ENCODE results near the gene PABPN1L. TPM values are rescaled to one million over a fixed set of nuclear protein-coding genes. Genes with fewer than 3 reads are reported as not detected.

Gene PABPN1L
- total RNA-seq, 2 experiments from 2014 or later = not detected

- H3K36me3 ChIP-seq (ENCODE audit: insufficient read depth, low read length) = no peaks in the 10 kb centered on the region
- intact Hi-C loops (cut with DNase I, micrococcal nuclease) = no loop called here
- H3K27ac ChIP-seq (ENCODE audit: low read depth in 1 of 2, low read length in 2 of 2) = no peak overlapping the region
- peaks cover 13 to 15% of the 10 kb centered on the region in 2 experiments for H3K27me3 ChIP-seq (ENCODE audit: control insufficient read depth in 1 of 2, insufficient read depth in 2 of 2, low read length in 2 of 2)
- Mint-ChIP-seq H3K4me3 (no peak overlapping the region), H3K9me3 (no peaks in the 10 kb centered on the region), H3K27me3 (peaks cover 11% of the 10 kb centered on the region), H3K4me1 (ENCODE audit: low read depth) (no peaks in the 10 kb centered on the region), H3K36me3 (ENCODE audit: low read depth) (no peaks in the 10 kb centered on the region), H3K27ac (no peak overlapping the region)
- ATAC-seq (ENCODE audit: poor library complexity) (no peak), DNase-seq (no peak)
- ChIA-PET CTCF (no interaction called here), POLR2A (no interaction called here)
- no peak for TF ChIP-seq CTCF (IDR thresholded peaks at IDR 0.05)
- no peak overlapping the region for H3K4me3 ChIP-seq (ENCODE audit: low read length)
- peaks cover 6% of the 10 kb centered on the region for H3K4me1 ChIP-seq (ENCODE audit: insufficient read depth, low read length)
- peaks cover 0 to 11% of the 10 kb centered on the region in 2 experiments for H3K9me3 ChIP-seq (ENCODE audit: control insufficient read depth in 1 of 2, insufficient read depth in 1 of 2, low read length in 2 of 2)
Measured at GRCh38 chr16:88871349-88871702, 4.9 kb upstream of the PABPN1L start.

GRCh38 chr16:88870608-88871348 is 4.3 kb upstream of the PABPN1L start:
- Mint-ChIP-seq H3K4me3 (peak overlapping the region; percentile 20), H3K27ac (no peak overlapping the region), H3K9me3 (no peaks in the 10 kb centered on the region), H3K4me1 (ENCODE audit: low read depth) (no peaks in the 10 kb centered on the region), H3K27me3 (peaks cover 11% of the 10 kb centered on the region), H3K36me3 (ENCODE audit: low read depth) (no peaks in the 10 kb centered on the region)
- ChIA-PET CTCF (no interaction called here), POLR2A (no interaction called here)
- H3K27ac ChIP-seq (ENCODE audit: low read depth in 1 of 2, low read length in 2 of 2) = no peak overlapping the region
- H3K36me3 ChIP-seq (ENCODE audit: insufficient read depth, low read length) = no peaks in the 10 kb centered on the region
- peaks cover 0 to 11% of the 10 kb centered on the region in 2 experiments for H3K9me3 ChIP-seq (ENCODE audit: control insufficient read depth in 1 of 2, insufficient read depth in 1 of 2, low read length in 2 of 2)
- ATAC-seq (ENCODE audit: poor library complexity) (peak; percentile 41), DNase-seq (no peak)
- no peak for TF ChIP-seq CTCF (IDR thresholded peaks at IDR 0.05)
- intact Hi-C loops (cut with DNase I, micrococcal nuclease) = no loop called here
- H3K4me3 ChIP-seq (ENCODE audit: low read length) = no peak overlapping the region
- peaks cover 6% of the 10 kb centered on the region for H3K4me1 ChIP-seq (ENCODE audit: insufficient read depth, low read length)
- H3K27me3 ChIP-seq (ENCODE audit: control insufficient read depth in 1 of 2, insufficient read depth in 2 of 2, low read length in 2 of 2) = peaks cover 13 to 15% of the 10 kb centered on the region in 2 experiments

- Histone ChIP-seq H3K27me3 (ENCODE audit: control insufficient read depth in 1 of 2, insufficient read depth in 2 of 2, low read length in 2 of 2) (peaks cover 13 to 15% of the 10 kb centered on the region in 2 experiments), H3K9me3 (ENCODE audit: control insufficient read depth in 1 of 2, insufficient read depth in 1 of 2, low read length in 2 of 2) (peaks cover 0 to 5% of the 10 kb centered on the region in 2 experiments), H3K4me1 (ENCODE audit: insufficient read depth, low read length) (peaks cover 6% of the 10 kb centered on the region), H3K4me3 (ENCODE audit: low read length) (no peak overlapping the region), H3K27ac (ENCODE audit: low read depth in 1 of 2, low read length in 2 of 2) (no peak overlapping the region), H3K36me3 (ENCODE audit: insufficient read depth, low read length) (no peaks in the 10 kb centered on the region)
- Mint-ChIP-seq H3K4me3 (no peak overlapping the region), H3K4me1 (ENCODE audit: low read depth) (no peaks in the 10 kb centered on the region), H3K27ac (no peak overlapping the region), H3K36me3 (ENCODE audit: low read depth) (no peaks in the 10 kb centered on the region), H3K9me3 (no peaks in the 10 kb centered on the region), H3K27me3 (peaks cover 11% of the 10 kb centered on the region)
- TF ChIP-seq CTCF (IDR thresholded peaks at IDR 0.05) = no peak
- DNase-seq (no peak), ATAC-seq (ENCODE audit: poor library complexity) (no peak)
- ChIA-PET POLR2A (no interaction called here), CTCF (no interaction called here)
- intact Hi-C loops (cut with DNase I, micrococcal nuclease) = no loop called here
Measured at GRCh38 chr16:88869673-88869980, 3.2 kb upstream of the PABPN1L start.

Measured in CD4-positive, alpha-beta T cell (primary cell).